ENCODE results near the gene CPXM1. TPM values are rescaled to one million over a fixed set of nuclear protein-coding genes. Genes with fewer than 3 reads are reported as not detected.

Gene CPXM1
- total and polyA plus RNA-seq, 9 of the 15 experiments (the other 6 are each of a cell fraction or from before 2014, with no cell fraction given) = 0.04 to 1.1 (median 0.37) TPM; not detected in 2

GRCh38 chr20:2820084-2820895 lies 19.9 kb upstream of the CPXM1 start (continued):
- no peak for TF ChIP-seq E4F1 (CRISPR knock-in tag; IDR thresholded peaks at IDR 0.05; ENCODE audit: borderline replicate concordance)
- no peak for TF ChIP-seq ZBTB1 (CRISPR knock-in tag; IDR thresholded peaks at IDR 0.05; ENCODE audit: borderline replicate concordance, low read depth)
- no peak for TF ChIP-seq OTX1 (CRISPR knock-in tag; IDR thresholded peaks at IDR 0.05)
- TF ChIP-seq EP400 (IDR thresholded peaks at IDR 0.05) = no peak
- TF ChIP-seq TFAM (CRISPR knock-in tag; conservative IDR thresholded peaks at IDR 0.05) = no peak
- TF ChIP-seq ZNF212 (CRISPR knock-in tag; IDR thresholded peaks at IDR 0.05) = no peak
- no peak for TF ChIP-seq CGGBP1 (CRISPR knock-in tag; IDR thresholded peaks at IDR 0.05)
- TF ChIP-seq PCBP2 (IDR thresholded peaks at IDR 0.05; ENCODE audit: low read depth, low read length, poor library complexity, severe bottlenecking) = no peak
- TF ChIP-seq NFATC3 (IDR thresholded peaks at IDR 0.05) = no peak
- TF ChIP-seq ZNF263 (CRISPR knock-in tag; IDR thresholded peaks at IDR 0.05; ENCODE audit: borderline replicate concordance) = no peak
- TF ChIP-seq ZNF354B (CRISPR knock-in tag; IDR thresholded peaks at IDR 0.05) = no peak
- TF ChIP-seq MLX (CRISPR knock-in tag; conservative IDR thresholded peaks at IDR 0.05) = no peak
- peak; percentile 10; the same call in 1 of the 2 replicates for TF ChIP-seq PHF8 (IDR thresholded peaks at IDR 0.05; ENCODE audit: borderline replicate concordance, low read length)
- peak; percentile 49; the same call in 1 of the 2 replicates for TF ChIP-seq MAFF (IDR thresholded peaks at IDR 0.05; ENCODE audit: low read length)
- no peak for TF ChIP-seq RREB1 (CRISPR knock-in tag; IDR thresholded peaks at IDR 0.05)
- TF ChIP-seq PPARD (CRISPR knock-in tag; IDR thresholded peaks at IDR 0.05) = no peak
- no peak for TF ChIP-seq CAMTA2 (CRISPR knock-in tag; conservative IDR thresholded peaks at IDR 0.05)
- no peak for TF ChIP-seq JUNB (CRISPR knock-in tag; conservative IDR thresholded peaks at IDR 0.05)
- peak; percentile 82 for TF ChIP-seq C11orf30 (IDR thresholded peaks at IDR 0.05; ENCODE audit: low read depth)

All from K562 (cell line).